Activated T-helper 1 cell treated with Interleukin-2 at 50 U/mL for 16 hours (primary cell): Measurements from ENCODE around the gene TGM1.
A peak's percentile ranks its signal among the peaks of the same experiment; 100 is the strongest.

Source experiments
- DNase-seq: peaks from one replicate; pipeline ENCODE4 v3.0.0-alpha.2; 2020; ENCODE audit warnings: low read depth

Gene TGM1

DNA sequence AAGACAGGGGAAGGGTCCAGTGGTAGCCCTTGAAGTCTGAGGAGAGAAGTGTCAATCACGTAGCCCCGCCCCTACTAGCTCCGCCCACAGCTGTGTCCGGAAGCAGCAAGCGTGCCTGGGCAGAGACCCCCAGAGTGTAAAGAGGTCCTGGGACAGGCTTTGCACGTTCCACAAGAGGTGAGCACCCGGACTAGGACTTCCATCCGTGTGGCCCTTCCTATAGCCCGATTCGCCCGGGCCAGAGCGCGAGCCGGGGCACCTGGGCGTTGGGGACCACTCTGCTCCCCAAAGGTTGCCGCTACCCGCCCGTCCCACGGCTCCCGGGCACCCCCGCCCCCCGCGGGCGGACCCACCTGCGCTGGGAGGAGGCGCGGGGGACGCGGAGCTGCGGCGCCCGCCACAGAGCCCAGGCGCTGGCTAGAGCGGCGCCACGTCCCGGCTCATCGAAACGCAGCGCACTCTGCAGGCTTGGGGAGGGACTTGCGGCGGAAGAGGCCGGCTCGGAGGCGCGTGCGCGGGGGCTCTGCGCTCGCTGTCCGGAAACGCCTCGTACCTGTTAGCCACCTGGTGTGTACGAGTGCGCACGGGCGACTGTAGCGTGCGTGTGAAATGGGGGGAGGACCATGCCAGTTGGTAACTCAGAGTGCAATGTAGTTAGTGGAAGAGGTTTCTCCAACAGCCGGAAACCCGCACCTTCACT lies 8.3 kb upstream of the TGM1 start, which contains the start of gene RABGGTA:
RABGGTA (minus strand) TSS at position 464 of the 700 bp plus-strand sequence. CDS start 482 bp downstream, outside the sequence.
- peak; percentile 91 for DNase-seq

GRCh38 chr14:24270537-24271133 lies 7.7 kb upstream of the TGM1 start:
- DNase-seq = no peak

DNA sequence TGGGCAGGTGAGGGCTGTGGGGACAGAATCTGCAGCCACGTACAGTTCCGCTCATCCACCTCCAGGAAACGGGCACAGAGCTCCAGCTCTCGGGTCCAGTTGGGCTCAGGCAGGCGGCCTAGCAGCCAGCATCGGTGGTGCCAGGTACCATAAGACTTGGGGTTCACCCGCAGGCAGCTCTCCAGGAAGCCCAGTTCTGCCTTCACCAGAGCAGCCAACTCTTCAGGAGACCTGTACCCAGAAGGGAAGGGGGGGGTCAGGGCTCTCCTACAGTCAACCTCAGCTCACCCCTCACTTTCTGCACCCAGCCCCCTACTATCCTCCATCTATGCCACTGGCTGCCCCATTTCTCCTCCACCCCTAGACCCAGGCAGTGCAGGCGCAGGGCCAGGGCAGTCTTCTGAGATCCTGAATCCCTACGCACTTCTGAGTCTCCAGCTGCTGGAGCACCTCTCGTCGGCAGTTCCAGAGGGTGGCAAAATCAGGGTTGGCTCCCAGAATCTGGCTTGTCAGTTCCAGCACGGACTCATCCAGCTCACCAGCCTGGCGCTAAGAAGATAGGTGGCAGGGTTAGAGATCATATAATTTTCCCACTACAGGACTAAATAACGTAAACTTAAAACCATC lies 7.0 kb upstream of the TGM1 start:
- DNase-seq = no peak

DNA sequence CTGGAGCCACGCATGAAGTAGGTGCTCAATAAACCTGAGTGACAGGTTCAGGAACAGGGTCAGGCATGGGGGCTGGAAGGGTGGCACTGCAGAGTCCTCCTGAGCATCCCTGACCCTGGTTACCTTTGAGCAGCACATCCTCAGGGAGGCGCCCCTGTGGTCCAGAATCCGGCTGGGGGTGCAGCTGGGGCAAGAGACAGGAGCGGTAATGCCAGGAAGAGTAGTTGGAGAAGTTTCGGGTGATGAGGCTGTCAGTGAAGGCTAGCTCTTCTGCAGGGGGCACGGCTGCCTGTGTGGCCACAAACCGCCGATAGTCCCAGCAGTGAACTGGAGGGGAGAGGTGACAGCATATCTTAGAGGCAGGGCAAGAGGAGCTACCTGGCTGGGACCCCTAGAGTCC lies 6.4 kb upstream of the TGM1 start:
- DNase-seq = no peak

DNA sequence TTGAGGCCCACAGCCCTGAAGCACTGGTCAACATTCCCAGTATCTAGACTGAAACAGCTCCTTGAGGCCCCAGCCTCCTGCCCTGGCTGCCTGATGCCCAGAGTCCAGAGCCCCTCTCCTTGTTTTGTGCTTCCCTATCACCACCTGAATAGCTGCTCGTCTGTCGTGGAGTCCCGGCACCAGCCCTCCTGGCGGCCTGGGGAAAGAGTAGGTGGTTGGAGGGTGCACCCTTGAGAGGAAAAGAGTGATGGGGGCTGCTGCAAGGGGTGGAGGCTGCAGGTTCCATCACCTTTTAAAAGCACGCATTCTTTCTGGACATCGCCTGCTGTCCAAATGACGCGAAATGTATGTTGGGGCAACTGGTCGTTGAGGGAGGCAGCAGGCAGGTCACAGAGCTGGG lies 5.2 kb upstream of the TGM1 start:
- no peak for DNase-seq

DNA sequence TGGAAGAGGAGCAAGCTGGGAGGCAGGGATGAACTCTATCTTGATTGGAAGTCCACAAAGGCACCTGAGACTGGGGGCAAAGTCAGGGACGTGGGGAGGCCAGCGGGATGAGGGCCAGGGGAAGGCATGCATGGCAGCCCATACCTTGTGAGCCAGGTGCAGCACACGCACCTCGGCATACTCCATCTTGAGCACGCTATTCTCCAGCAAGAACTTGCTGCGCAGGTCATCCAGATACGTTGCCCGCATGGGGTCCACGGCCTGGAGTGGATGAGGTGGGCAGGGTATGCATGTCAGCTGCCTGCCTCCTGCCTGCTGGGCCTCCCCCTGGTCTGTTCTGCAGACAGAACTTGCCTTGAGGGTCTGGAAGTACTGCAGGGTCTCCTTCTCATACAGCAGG lies 4.5 kb upstream of the TGM1 start:
- DNase-seq = no peak

- DNase-seq = no peak
These were observed 3.6 kb upstream of the TGM1 start for GRCh38 chr14:24266344-24267244.

DNA sequence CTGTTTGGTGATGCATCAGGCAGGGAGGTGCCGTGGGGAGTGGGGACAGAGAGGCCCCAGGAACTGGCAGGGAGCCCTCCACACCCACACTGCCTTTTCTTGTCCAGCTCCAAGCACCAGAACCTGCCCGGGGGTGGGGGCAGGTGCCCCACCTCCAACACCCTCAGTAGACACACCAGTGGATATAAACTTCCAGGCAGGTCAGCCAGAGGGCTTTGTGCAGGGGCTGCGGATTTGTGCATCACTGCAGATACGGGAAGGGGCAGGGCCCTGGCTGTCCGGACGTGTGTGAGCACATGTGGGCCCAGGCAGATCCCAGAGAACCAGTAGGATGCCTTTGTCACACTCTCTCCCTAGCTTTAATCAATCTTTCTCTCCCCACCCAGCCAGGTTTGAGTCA lies 1.3 kb upstream of the TGM1 start:
- DNase-seq = no peak

DNA sequence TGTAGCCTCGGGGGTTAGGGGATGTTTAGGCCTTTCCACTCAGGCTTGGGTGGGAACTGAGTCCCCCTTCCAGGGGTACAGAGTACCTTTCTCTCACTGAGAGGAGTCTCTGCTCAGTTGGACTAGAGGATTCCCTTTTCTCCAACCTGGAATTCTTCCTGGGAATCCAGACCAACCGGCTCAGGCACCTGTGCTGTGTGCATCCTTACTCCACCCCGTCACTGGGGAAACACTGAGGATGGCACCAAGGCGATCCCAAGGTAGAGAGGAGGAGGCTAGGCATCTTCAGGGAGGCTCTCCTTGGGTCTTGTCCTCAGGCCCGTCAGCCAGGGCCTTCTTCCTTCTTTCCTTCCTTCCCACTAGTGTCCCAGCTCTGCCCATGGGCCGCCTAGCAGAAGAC lies 871 bp upstream of the TGM1 start:
- no peak for DNase-seq

DNA sequence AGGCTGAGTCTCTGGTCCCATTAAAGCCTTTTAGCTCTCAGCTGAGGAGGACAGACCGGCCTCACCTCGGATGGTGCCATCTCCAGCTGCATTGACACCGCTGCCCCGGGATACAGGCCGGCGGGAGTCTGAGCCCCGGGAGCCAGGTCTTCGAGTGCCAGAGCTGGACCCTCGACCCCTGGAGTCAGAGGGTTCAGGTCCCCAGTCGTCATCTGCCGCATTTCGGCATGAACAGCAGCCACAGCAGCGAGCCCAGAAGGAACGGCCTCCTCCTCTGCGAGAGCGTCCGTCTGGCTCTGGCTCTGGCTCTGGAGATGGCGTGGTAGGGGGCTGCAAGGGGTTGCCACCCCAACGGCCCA lies 1.0 kb downstream of the TGM1 start:
- no peak for DNase-seq

- DNase-seq = no peak
These were observed 1.6 kb downstream of the TGM1 start for GRCh38 chr14:24261256-24261968.

- DNase-seq = no peak
These were observed 2.2 kb downstream of the TGM1 start for GRCh38 chr14:24260780-24261157.

- no peak for DNase-seq
These were observed 2.8 kb downstream of the TGM1 start for GRCh38 chr14:24260026-24260779.

DNA sequence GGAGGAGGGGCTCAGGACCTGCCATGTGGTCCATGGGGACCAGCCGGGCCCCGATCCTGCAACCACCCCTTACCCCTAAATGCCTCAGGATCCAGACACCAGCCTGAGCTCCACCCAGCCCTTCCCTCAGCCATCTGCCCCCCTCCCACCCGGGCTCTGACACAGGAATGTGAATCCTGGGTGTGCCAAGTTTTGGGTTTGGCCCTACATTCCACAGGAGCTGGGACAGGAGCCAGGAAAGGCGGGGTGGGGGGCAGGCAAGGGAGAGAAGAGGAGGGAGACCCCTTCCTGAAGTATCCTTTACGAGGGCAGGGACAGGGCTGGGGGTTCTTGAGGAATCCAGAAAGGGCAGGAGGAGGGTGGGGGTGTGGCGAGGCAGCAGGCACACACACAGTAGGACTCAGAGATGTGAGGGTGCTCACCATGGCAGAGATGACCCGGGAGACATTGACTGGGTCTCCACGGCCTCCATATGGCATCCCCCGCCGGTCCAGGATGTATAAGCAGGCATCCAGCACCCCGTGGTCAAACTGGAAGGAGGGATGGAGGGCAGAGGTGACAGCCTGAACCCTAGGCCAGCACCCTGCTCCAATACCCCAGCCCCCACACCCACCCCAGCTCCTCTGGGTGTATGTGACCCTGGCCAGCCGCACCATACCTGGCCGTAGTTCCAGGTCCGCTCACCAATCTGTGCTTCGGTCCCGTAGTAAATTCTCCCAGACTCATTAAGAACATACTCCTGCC lies 3.5 kb downstream of the TGM1 start:
- no peak for DNase-seq

- no peak for DNase-seq
These were observed 4.3 kb downstream of the TGM1 start for GRCh38 chr14:24258548-24259265.

- no peak for DNase-seq
These were observed 4.9 kb downstream of the TGM1 start for GRCh38 chr14:24258119-24258518.

- DNase-seq = no peak
These were observed 6.0 kb downstream of the TGM1 start for GRCh38 chr14:24256960-24257359.

- DNase-seq = no peak
These were observed 6.9 kb downstream of the TGM1 start for GRCh38 chr14:24255931-24256711.

DNA sequence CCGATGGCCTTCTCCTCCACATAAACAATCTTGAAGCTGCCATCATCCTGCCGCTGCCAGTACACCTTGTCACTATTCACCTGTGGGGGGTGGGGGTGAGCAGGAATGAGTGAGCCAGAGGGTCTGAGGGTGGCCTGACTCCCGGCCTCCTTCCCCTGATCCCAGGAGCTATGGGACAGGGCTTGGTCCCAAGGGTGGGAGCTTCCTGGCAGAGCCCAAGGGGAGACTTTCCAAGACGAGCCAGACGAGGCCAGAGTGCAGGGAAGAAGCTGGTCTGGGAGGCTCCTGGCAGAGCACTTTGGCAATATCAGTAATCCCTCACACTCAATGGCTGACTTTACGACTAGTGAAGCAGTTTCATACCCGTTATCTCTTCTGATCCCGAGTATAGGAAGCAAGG lies 7.5 kb downstream of the TGM1 start:
- DNase-seq = no peak
